GM18499 (cell line): ENCODE results near the gene LST1.
A peak's percentile ranks its signal among the peaks of the same experiment; 100 is the strongest.

Experiments used
- ATAC-seq: cut with Tn5 transposase; IDR thresholded peaks from one replicate; pipeline ENCODE4 v1.9.1; 2021; ENCODE audit warnings: moderate number of reproducible peaks; ENCODE audit not compliant: insufficient read depth, unreplicated experiment

LST1 gene

DNA sequence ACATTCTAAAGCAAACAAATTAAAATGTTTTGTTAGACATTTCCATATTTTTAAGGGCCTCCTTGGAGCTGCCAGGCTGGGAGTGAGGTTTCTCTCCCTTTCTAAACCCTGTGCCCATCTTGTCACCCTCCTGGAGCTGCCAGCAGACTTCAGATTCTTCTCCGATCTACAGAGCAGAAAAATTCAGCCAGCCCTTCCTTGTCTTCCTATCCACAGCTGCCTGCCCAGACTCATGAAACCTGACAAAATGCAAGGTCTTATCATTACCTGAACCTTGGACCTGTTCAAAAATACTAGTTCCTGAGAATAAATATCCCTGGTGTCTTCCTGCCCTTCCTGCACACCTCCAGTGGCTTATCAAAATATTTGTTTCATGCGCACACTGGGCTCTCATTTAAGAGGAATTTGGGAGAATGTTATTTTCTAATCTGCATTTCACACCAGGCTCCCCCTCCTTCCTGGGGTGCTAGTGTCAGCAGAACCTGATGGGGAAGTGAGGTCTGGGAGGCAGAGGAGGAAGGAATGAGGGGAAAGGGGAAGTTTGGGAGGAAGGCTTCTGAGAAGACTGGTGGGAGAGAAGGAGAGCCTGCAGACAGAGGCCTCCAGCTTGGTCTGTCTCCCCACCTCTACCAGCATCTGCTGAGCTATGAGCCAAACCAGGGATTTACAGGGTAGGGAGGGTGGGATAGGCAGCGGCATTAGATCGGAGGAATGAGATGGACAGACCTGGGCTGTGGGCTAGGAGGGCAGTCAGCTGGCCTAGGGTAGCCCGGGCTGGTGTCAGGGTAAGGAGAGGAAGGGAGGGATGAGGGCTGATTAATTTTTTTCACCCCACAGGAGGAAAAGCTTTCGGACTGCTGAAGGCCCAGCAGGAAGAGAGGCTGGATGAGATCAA, 28.9 kb downstream of the LST1 start, which contains the start of gene AIF1:
Gene AIF1, plus strand, starts transcription at position 551 of the 895 bp plus-strand sequence. Its CDS starts 96 bp downstream, at position 647.
- no peak for ATAC-seq

DNA sequence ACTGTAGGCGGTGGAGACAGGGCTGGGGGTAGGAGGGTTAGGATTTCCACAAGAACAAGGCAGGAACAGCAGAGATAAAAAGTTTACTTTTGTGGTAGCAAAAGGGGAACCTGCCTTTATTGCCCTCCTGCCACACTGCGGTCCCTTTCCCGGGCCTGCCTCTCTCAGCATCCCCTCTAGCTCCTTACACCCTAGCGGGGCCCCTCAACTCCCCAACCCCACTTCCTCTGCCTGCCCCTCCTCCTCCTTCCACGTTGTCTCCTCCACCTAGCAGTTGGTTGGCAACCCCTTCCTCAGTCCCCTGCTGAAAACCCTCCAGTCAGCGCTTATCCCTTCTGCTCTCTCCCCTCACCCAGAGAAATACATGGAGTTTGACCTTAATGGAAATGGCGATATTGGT, 29.7 kb downstream of the LST1 start:
- no peak for ATAC-seq

DNA sequence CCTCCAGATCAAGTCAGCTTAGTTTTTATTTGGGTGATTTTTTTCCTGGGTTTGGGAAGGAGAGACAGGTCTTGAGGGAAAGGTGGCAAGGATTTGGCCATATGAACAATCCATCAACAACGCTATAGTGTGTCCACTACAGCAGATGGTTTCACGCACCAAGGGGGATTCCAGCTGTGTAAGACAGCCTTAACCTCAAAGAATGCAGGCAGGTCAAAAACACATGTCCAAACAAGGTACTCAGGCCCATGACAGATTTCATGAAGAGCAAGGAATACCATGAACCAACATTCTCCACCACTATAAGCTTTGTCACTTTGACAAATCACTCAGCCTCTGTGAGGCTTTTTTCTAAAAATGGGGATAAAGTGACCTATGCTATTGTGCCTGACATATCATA, 30.9 kb downstream of the LST1 start:
- ATAC-seq = no peak

DNA sequence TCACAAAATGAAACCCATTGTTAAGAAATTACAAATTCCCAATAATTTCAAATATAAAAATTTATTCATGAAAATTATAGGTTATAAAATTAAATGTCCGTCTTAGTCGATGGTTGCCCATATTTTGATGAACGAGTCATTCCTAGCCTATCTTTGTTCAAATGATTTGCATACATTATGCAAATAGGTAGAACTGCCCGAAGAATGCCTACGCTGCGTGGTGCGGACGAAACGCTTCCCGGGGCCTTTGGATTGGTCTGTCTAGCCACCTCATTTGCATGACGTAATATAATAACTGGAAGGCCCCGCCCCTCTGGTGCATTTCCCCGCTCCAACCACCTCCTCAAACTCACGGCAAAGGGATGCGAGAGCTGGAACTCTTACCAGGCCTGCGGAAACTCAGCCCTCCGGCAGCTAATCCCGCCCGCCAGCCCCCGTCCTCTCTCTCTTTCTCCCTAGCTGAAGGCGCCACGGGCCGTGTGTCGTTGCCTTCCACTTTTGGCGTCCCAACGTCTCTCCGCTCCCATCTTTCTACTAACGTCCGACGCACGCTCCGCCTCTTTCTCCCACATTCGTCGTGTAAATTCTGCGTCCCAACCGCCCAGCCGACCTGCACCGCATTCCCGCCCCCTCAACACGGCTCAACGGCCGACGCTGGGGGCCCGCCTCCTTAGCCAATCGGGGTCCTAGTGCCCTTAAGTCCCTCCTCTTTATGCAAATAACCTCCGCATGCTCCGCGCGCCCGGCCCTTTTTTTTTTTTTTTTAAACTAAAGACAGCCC, 33.9 kb downstream of the LST1 start:
- peak; percentile 51 for ATAC-seq

DNA sequence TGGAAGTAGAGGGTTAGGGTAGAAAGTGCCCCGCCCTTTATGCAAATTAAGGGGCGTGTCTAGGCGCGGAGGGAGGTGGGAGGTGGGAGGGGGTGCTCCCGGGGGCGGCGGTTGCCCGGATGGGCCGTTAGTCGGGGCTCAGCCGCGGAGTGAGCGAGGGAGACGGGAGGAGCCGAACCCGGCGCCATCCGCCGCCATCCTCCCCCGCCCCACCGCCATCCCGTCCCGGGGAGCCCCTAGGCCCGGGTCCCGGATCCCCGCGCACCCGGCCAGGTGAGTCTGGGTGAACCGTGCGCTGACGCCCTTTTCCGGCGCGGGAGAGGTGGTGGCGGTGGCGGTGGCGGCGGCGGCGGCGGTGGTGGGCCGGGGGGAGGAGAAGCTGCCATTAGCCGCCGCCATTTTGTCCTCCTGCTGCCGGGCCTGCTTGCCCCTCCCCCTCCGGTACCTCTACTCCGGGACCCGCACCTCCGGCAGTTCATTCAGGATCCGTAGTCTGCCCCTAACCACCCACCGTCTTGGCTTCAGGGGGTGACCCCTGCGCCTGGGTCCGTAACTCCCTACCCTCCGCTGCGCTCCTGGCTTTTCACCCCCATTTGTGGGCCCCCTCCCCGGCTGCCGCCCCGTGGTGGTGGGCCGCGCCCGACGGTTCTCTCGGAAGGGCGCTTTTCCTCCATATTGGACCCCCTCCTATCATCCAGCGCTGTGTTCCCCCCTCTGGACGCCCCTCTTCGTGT, 34.7 kb downstream of the LST1 start, which contains the start of gene PRRC2A:
Gene PRRC2A, plus strand, starts transcription at position 130 of the 734 bp plus-strand sequence. CDS start 2,075 bp downstream, outside the sequence.
- ATAC-seq = peak; percentile 9

- ATAC-seq = no peak
Measured at GRCh38 chr6:31621320-31621939, 35.4 kb downstream of the LST1 start.

DNA sequence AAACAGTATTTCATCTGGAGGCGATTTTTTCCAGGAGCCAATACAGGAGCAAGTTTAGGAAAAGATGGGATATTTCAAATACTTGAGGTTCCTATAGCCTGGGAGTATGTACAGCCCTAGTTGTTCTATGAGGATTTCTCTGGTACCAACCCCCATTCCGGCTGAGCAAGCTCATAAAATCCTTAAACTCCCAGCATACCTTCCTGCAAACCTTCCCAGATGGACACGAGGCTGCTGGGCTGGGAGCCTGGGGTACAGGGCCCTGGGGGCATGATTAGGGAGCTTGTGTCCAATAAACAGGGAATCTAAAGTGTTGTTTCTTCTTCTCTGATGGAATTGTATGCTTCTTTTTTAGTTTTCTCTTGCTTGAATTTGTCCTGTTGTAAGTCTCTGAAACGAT, 35.9 kb downstream of the LST1 start:
- ATAC-seq = no peak

GRCh38 chr6:31622684-31623091, 36.6 kb downstream of the LST1 start:
- no peak for ATAC-seq

GRCh38 chr6:31624070-31624469, 38.0 kb downstream of the LST1 start:
- no peak for ATAC-seq

DNA sequence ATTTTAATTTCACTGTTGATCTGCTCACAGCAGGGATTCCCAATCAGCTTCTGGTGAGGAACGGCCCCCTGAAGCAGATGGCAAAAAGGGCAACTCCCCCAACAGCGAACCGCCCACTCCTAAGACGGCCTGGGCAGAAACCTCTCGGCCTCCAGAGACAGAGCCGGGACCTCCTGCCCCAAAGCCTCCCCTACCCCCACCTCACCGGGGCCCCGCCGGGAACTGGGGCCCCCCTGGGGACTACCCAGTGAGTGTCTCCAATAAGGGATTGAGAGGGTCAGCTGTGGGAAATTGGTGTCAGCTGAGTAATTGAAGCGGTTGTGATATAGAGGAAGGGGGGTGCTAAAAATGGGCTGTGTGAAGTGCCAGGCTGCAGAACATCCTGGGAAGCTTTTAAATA, 40.9 kb downstream of the LST1 start:
- no peak for ATAC-seq

DNA sequence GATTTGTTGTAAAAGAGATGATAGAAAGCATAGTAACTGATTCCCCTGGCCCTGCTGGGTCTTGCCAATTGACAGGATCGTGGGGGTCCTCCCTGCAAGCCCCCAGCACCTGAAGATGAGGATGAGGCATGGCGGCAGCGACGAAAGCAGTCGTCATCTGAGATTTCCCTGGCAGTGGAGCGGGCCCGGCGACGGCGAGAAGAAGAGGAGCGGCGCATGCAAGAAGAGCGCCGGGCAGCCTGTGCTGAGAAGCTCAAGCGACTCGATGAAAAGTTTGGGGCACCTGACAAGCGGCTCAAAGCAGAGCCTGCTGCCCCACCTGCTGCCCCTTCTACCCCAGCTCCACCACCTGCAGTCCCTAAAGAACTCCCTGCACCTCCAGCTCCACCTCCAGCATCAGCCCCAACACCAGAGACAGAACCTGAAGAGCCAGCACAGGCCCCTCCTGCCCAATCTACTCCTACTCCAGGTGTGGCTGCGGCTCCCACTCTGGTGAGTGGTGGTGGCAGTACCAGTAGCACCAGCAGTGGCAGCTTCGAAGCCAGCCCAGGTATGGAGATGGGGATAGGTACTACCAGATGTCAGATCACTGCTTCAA, 41.7 kb downstream of the LST1 start:
- no peak for ATAC-seq

- ATAC-seq = no peak
Measured at GRCh38 chr6:31629014-31629413, 42.9 kb downstream of the LST1 start.

- ATAC-seq = no peak
Measured at GRCh38 chr6:31630177-31630934, 44.3 kb downstream of the LST1 start.

GRCh38 chr6:31631209-31631608, 45.1 kb downstream of the LST1 start:
- ATAC-seq = no peak

DNA sequence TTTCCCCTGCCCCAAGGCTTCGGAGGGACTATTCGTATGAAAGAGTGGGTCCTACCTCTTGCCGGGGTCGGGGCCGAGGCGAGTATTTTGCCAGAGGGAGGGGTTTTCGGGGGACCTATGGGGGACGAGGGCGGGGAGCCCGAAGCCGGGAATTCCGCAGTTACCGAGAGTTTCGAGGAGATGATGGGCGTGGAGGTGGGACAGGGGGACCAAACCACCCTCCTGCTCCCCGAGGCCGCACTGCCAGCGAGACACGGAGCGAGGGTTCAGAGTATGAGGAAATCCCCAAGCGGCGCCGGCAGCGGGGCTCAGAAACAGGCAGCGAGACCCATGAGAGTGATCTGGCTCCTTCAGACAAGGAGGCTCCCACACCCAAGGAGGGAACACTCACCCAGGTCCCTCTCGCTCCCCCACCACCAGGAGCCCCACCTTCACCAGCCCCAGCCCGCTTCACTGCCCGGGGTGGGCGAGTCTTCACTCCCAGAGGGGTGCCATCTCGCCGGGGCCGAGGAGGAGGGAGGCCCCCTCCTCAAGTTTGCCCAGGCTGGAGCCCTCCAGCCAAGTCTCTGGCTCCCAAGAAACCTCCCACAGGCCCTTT, 45.7 kb downstream of the LST1 start:
- ATAC-seq = no peak

DNA sequence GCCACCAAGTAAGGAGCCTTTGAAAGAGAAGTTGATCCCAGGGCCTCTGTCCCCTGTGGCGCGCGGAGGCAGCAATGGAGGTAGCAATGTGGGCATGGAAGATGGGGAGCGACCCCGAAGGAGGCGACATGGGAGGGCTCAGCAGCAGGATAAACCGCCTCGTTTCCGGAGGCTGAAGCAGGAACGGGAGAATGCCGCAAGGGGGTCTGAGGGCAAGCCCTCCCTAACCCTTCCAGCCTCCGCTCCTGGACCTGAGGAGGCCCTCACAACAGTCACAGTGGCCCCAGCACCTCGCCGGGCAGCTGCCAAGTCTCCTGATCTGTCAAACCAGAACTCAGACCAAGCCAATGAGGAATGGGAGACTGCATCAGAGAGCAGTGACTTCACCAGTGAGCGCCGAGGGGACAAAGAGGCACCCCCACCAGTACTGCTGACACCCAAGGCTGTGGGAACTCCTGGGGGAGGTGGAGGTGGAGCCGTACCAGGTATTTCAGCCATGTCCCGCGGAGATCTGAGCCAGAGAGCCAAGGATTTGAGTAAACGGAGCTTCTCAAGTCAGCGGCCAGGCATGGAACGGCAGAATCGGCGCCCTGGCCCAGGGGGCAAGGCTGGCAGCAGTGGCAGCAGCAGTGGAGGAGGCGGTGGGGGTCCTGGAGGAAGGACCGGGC, 46.3 kb downstream of the LST1 start:
- no peak for ATAC-seq

DNA sequence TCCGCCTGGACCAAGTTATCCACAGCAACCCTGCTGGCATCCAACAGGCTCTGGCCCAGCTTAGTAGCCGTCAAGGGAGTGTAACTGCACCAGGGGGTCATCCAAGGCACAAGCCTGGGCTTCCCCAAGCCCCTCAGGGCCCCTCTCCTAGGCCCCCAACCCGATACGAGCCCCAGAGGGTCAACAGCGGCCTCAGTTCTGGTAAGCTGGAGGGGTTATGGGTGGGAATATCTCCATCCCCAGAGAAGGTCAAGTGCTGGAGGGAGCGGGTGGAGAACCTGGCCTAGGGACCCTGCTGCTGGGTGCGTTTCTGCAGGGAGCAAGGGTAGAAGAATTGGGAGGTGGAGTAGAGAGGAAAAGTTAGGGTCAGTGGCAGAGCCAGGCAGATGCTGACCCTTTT, 47.4 kb downstream of the LST1 start:
- ATAC-seq = no peak

DNA sequence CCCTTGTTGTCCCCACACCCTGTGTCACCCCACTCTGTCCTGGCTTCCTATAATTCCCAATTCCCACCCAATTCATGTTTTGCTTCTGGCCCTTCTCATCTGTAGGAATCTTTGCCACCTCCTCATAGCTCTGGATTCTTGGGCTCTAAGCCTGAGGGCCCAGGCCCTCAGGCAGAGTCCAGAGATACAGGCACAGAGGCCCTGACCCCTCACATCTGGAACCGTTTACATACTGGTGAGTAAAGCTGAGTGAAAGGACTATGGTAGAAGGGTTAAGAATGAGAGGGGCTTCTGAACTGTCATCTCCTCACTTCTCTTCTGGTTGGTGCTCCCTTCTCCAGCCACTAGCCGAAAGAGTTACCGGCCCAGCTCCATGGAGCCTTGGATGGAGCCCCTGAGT, 48.1 kb downstream of the LST1 start:
- no peak for ATAC-seq
